Stimulated activated naive B cell treated with anti-CD40 and anti-IgM and Interleukin-4, amounts not matched to agents 10 μg/mL and 1 μg/mL and 100 μg/mL, for 72 hours (primary cell): ENCODE data around the gene ZNF358.

ENCODE experiments used
- ATAC-seq, 2 donors: fragments of 150-1000 bp; cut with Tn5 transposase; replicated peaks; 2 replicates each; pipeline ENCODE4 v1.10.0; 2021; ENCODE audit warnings: moderate library complexity in 1 of 2
- DNase-seq: peaks from one replicate; pipeline ENCODE4 v3.0.0; 2021
- H3K27ac Mint-ChIP-seq: one replicate; pipeline ENCODE4 v1.8.0; 2022; ENCODE audit warnings: mild to moderate bottlenecking, mixed read lengths
- H3K27me3 Mint-ChIP-seq, 2 donors: one replicate each; pipeline ENCODE4 v1.8.0; 2022; ENCODE audit warnings: mixed read lengths in 2 of 2
- H3K36me3 Mint-ChIP-seq, 2 donors: one replicate each; pipeline ENCODE4 v1.8.0; 2022; ENCODE audit warnings: mixed read lengths in 2 of 2, mild to moderate bottlenecking in 1 of 2
- H3K4me1 Mint-ChIP-seq, 2 donors: one replicate each; pipeline ENCODE4 v1.8.0; 2022; ENCODE audit warnings: mixed read lengths in 2 of 2, mild to moderate bottlenecking in 1 of 2
- H3K4me3 Mint-ChIP-seq, 2 donors: one replicate each; pipeline ENCODE4 v1.8.0; 2022; ENCODE audit warnings: mild to moderate bottlenecking in 2 of 2, mixed read lengths in 2 of 2, moderate library complexity in 1 of 2
- H3K9me3 Mint-ChIP-seq, 2 donors: one replicate each; pipeline ENCODE4 v1.8.0; 2022; ENCODE audit warnings: mixed read lengths in 2 of 2, mild to moderate bottlenecking in 1 of 2

The ZNF358 gene

GRCh38 chr19:7515645-7516151 lies at the start of gene ZNF358:
Gene ZNF358 (plus strand): TSS chr19:7516103. CDS start chr19:7519243, 3,140 bp downstream.
- Mint-ChIP-seq H3K9me3 (no peaks in the 10 kb centered on the region), H3K4me3 (peak within 1 kb of the TSS; percentile 85 to 88), H3K27ac (peak within 1 kb of the TSS; percentile 83), H3K27me3 (peaks cover 0 to 4% of the 10 kb centered on the region in 2 donors), H3K36me3 (peaks cover 3 to 10% of the 10 kb centered on the region in 2 donors), H3K4me1 (peaks cover 12 to 21% of the 10 kb centered on the region in 2 donors)
- ATAC-seq (peak; percentile 96 to 97), DNase-seq (peak; percentile 38)

- peak overlapping the region; percentile 31 for H3K27ac Mint-ChIP-seq
These were observed 48.6 kb upstream of the ZNF358 start for GRCh38 chr19:7467009-7467989.

GRCh38 chr19:7468840-7469239 lies 47.1 kb upstream of the ZNF358 start:
- Mint-ChIP-seq H3K4me1 (peaks cover 15 to 22% of the 10 kb centered on the region in 2 donors), H3K27me3 (no peaks in the 10 kb centered on the region), H3K9me3 (peaks cover 0 to 2% of the 10 kb centered on the region in 2 donors), H3K4me3 (no peak overlapping the region), H3K36me3 (peaks cover 30 to 42% of the 10 kb centered on the region in 2 donors), H3K27ac (no peak overlapping the region)
- no peak for DNase-seq
- no peak for ATAC-seq

More at GRCh38 chr19:7467009-7467989, 48.6 kb upstream of the ZNF358 start:
- Mint-ChIP-seq H3K9me3 (no peaks in the 10 kb centered on the region), H3K4me3 (no peak overlapping the region), H3K4me1 (peaks cover 5 to 7% of the 10 kb centered on the region in 2 donors), H3K36me3 (peaks cover 32 to 39% of the 10 kb centered on the region in 2 donors), H3K27me3 (no peaks in the 10 kb centered on the region)
- ATAC-seq: no peak
- DNase-seq: no peak

GRCh38 chr19:7469669-7470285 lies 46.1 kb upstream of the ZNF358 start:
- Mint-ChIP-seq H3K27me3 (no peaks in the 10 kb centered on the region), H3K27ac (no peak overlapping the region), H3K9me3 (peaks cover 0 to 2% of the 10 kb centered on the region in 2 donors), H3K36me3 (peaks cover 28 to 35% of the 10 kb centered on the region in 2 donors), H3K4me1 (peaks cover 15 to 24% of the 10 kb centered on the region in 2 donors), H3K4me3 (no peak overlapping the region)
- ATAC-seq: no peak
- DNase-seq: no peak

- no peak for DNase-seq
- peaks cover 28 to 35% of the 10 kb centered on the region in 2 donors for H3K36me3 Mint-ChIP-seq
- peaks cover 0 to 2% of the 10 kb centered on the region in 2 donors for H3K9me3 Mint-ChIP-seq
- no peak for ATAC-seq
- peaks cover 15 to 24% of the 10 kb centered on the region in 2 donors for H3K4me1 Mint-ChIP-seq
- peak overlapping the region; percentile 31 for H3K27ac Mint-ChIP-seq
- H3K27me3 Mint-ChIP-seq: no peaks in the 10 kb centered on the region
- no peak overlapping the region for H3K4me3 Mint-ChIP-seq
These were observed 45.2 kb upstream of the ZNF358 start for GRCh38 chr19:7470540-7471305.

GRCh38 chr19:7471696-7472615 lies 43.9 kb upstream of the ZNF358 start:
- ATAC-seq (no peak), DNase-seq (no peak)
- Mint-ChIP-seq H3K36me3 (peaks cover 28 to 35% of the 10 kb centered on the region in 2 donors), H3K4me3 (no peak overlapping the region), H3K27me3 (no peaks in the 10 kb centered on the region), H3K4me1 (peaks cover 15 to 24% of the 10 kb centered on the region in 2 donors), H3K9me3 (peaks cover 0 to 2% of the 10 kb centered on the region in 2 donors), H3K27ac (peak overlapping the region; percentile 97)

- Mint-ChIP-seq H3K36me3 (peaks cover 17 to 21% of the 10 kb centered on the region in 2 donors), H3K4me1 (peaks cover 15 to 27% of the 10 kb centered on the region in 2 donors), H3K27ac (peak overlapping the region; percentile 68), H3K4me3 (no peak overlapping the region), H3K9me3 (peaks cover 0 to 2% of the 10 kb centered on the region in 2 donors), H3K27me3 (no peaks in the 10 kb centered on the region)
- ATAC-seq (no peak), DNase-seq (no peak)
These were observed 40.2 kb upstream of the ZNF358 start for GRCh38 chr19:7475665-7476064.

- peaks cover 16 to 21% of the 10 kb centered on the region in 2 donors for H3K36me3 Mint-ChIP-seq
- no peaks in the 10 kb centered on the region for H3K27me3 Mint-ChIP-seq
- ATAC-seq (no peak), DNase-seq (no peak)
- peak overlapping the region; percentile 81 for H3K27ac Mint-ChIP-seq
- peaks cover 0 to 2% of the 10 kb centered on the region in 2 donors for H3K9me3 Mint-ChIP-seq
- H3K4me1 Mint-ChIP-seq: peaks cover 15 to 29% of the 10 kb centered on the region in 2 donors
- H3K4me3 Mint-ChIP-seq: no peak overlapping the region
These were observed 39.7 kb upstream of the ZNF358 start for GRCh38 chr19:7476241-7476640.

GRCh38 chr19:7476777-7477494 lies 39.0 kb upstream of the ZNF358 start:
- peak overlapping the region; percentile 81 for H3K27ac Mint-ChIP-seq
- peaks cover 0 to 2% of the 10 kb centered on the region in 2 donors for H3K9me3 Mint-ChIP-seq

GRCh38 chr19:7477758-7478157 lies 38.1 kb upstream of the ZNF358 start:
- H3K9me3 Mint-ChIP-seq: peaks cover 0 to 2% of the 10 kb centered on the region in 2 donors
- peaks cover 6 to 7% of the 10 kb centered on the region in 2 donors for H3K36me3 Mint-ChIP-seq
- ATAC-seq (no peak), DNase-seq (no peak)
- H3K4me3 Mint-ChIP-seq: no peak overlapping the region
- peak overlapping the region; percentile 56 for H3K27ac Mint-ChIP-seq
- peaks cover 6 to 18% of the 10 kb centered on the region in 2 donors for H3K4me1 Mint-ChIP-seq
- H3K27me3 Mint-ChIP-seq: no peaks in the 10 kb centered on the region

More at GRCh38 chr19:7476777-7477494, 39.0 kb upstream of the ZNF358 start:
- H3K4me3 Mint-ChIP-seq: no peak overlapping the region
- no peaks in the 10 kb centered on the region for H3K27me3 Mint-ChIP-seq
- no peak for DNase-seq
- H3K4me1 Mint-ChIP-seq: peaks cover 13 to 26% of the 10 kb centered on the region in 2 donors
- no peak for ATAC-seq
- peaks cover 13 to 15% of the 10 kb centered on the region in 2 donors for H3K36me3 Mint-ChIP-seq

GRCh38 chr19:7478173-7478842 lies 37.6 kb upstream of the ZNF358 start:
- H3K4me1 Mint-ChIP-seq: peaks cover 5 to 18% of the 10 kb centered on the region in 2 donors
- no peak overlapping the region for H3K4me3 Mint-ChIP-seq
- H3K27me3 Mint-ChIP-seq: no peaks in the 10 kb centered on the region
- H3K27ac Mint-ChIP-seq: peak overlapping the region; percentile 14
- H3K36me3 Mint-ChIP-seq: peaks cover under 1 to 1% of the 10 kb centered on the region in 2 donors
- no peak for DNase-seq
- no peak for ATAC-seq
- H3K9me3 Mint-ChIP-seq: no peaks in the 10 kb centered on the region

- Mint-ChIP-seq H3K4me3 (no peak overlapping the region), H3K27ac (no peak overlapping the region), H3K4me1 (peaks cover 7 to 16% of the 10 kb centered on the region in 2 donors), H3K27me3 (no peaks in the 10 kb centered on the region), H3K36me3 (no peaks in the 10 kb centered on the region), H3K9me3 (no peaks in the 10 kb centered on the region)
- ATAC-seq: no peak
- no peak for DNase-seq
These were observed 37.1 kb upstream of the ZNF358 start for GRCh38 chr19:7478843-7479227.
